Endothelial cell of umbilical vein (primary cell): ENCODE results near the gene LPP. TPM values are rescaled to one million over a fixed set of nuclear protein-coding genes. Genes with fewer than 3 reads are reported as not detected.
A peak's percentile ranks its signal among the peaks of the same experiment; 100 is the strongest.

Experiments used
- BruUV-seq: library from RNA; stranded (reverse); fragments of 400-500 nt; replicated peaks from 2 replicates; lab custom pipeline; 2021; lab: Mats Ljungman, UMichigan
- CTCF ChIA-PET: fragments of 300-600, 350-600 bp; sonication (Branson Sonifier 250); formaldehyde crosslinking; loops from one replicate; lab custom pipeline; 2021; ENCODE audit warnings: antibody characterized with exemption, inconsistent platforms; lab: Charles Lee
- POLR2A ChIA-PET: fragments of 300-600, 350-600 bp; sonication (Branson Sonifier 250); formaldehyde crosslinking; loops from one replicate; lab custom pipeline; 2021; ENCODE audit warnings: antibody characterized with exemption, inconsistent platforms; lab: Charles Lee
- DNase-seq: peaks from one replicate; pipeline ENCODE4 v3.0.0-alpha.2; 2011; ENCODE audit warnings: low read depth, low spot score
- FAIRE-seq: peaks from 2 replicates; lab custom pipeline; 2011; peaks lifted over from hg19 to GRCh38; lab: Jason Lieb, UNC
- H2AFZ ChIP-seq: 2 replicates; pipeline ENCODE4 v1.6.0; 2012; ENCODE audit warnings: low read depth, low read length, control low read depth, inconsistent platforms
- H3K27ac ChIP-seq: 2 replicates; pipeline ENCODE4 v1.5.1; 2011; ENCODE audit warnings: low read depth, mild to moderate bottlenecking, control low read depth, low read length, moderate library complexity; ENCODE audit not compliant: insufficient read depth
- H3K27me3 ChIP-seq, 2 experiments: 2 replicates each; pipeline versions ENCODE4 v1.6.0 to v1.6.1; 2011; ENCODE audit warnings: low read length in 2 of 2, mixed read lengths in 1 of 2; ENCODE audit not compliant: control insufficient read depth in 2 of 2, insufficient read depth in 2 of 2
- H3K36me3 ChIP-seq, 2 experiments: 2 replicates in 1 of 2; 3 replicates in 1 of 2; pipeline ENCODE4 v1.5.1; 2011; ENCODE audit warnings: low read length in 2 of 2, mild to moderate bottlenecking in 1 of 2, moderate library complexity in 1 of 2; ENCODE audit not compliant: control insufficient read depth in 2 of 2, insufficient read depth in 2 of 2; ENCODE audit errors: extremely low read depth in 1 of 2
- H3K4me1 ChIP-seq: 3 replicates; pipeline ENCODE4 v1.5.1; 2011; ENCODE audit warnings: mild to moderate bottlenecking, low read length; ENCODE audit not compliant: control insufficient read depth, insufficient read depth; ENCODE audit errors: extremely low read depth
- H3K4me2 ChIP-seq: 2 replicates; pipeline ENCODE4 v1.6.1; 2011; ENCODE audit warnings: low read length, control low read depth, mixed read lengths; ENCODE audit not compliant: insufficient read depth
- H3K4me3 ChIP-seq, 3 experiments: fragments of 200-600 bp in 1 of 3; sonication (generic), shearing (Covaris generic) in 1 of 3; replicated peaks in 1 of 3; 2 replicates each; pipeline ENCODE4 v1.5.1; 2011 to 2016; ENCODE audit warnings: control low read depth in 3 of 3, low read length in 3 of 3, mild to moderate bottlenecking in 2 of 3, inconsistent platforms in 1 of 3, low read depth in 1 of 3, moderate library complexity in 1 of 3; ENCODE audit not compliant: insufficient read depth in 1 of 3
- H3K79me2 ChIP-seq: 2 replicates; pipeline ENCODE4 v1.6.0; 2012; ENCODE audit warnings: low read length, inconsistent platforms; ENCODE audit not compliant: control insufficient read depth, insufficient read depth
- H3K9ac ChIP-seq: replicated peaks from 2 replicates; pipeline ENCODE3; 2011; ENCODE audit warnings: low read length, control low read depth; ENCODE audit not compliant: insufficient read depth; ENCODE audit errors: extremely low read depth
- H3K9me1 ChIP-seq: replicated peaks from 3 replicates; pipeline ENCODE4 v1.6.0; 2011; ENCODE audit warnings: mild to moderate bottlenecking, low read length; ENCODE audit not compliant: control insufficient read depth, insufficient read depth; ENCODE audit errors: extremely low read depth
- H3K9me3 ChIP-seq: replicated peaks from 2 replicates; pipeline ENCODE4 v1.5.1; 2012; ENCODE audit warnings: low read length, inconsistent platforms; ENCODE audit not compliant: control insufficient read depth, insufficient read depth
- H4K20me1 ChIP-seq: replicated peaks from 2 replicates; pipeline ENCODE3; 2011; ENCODE audit warnings: mild to moderate bottlenecking, low read length; ENCODE audit not compliant: control insufficient read depth, insufficient read depth; ENCODE audit errors: extremely low read depth
- EZH2 ChIP-seq: IDR thresholded peaks from 2 replicates; pipeline ENCODE4 v1.6.1; 2012; ENCODE audit warnings: borderline replicate concordance, low read depth, mild to moderate bottlenecking, moderate library complexity, low read length, inconsistent platforms; ENCODE audit not compliant: severe bottlenecking
- FOS ChIP-seq: IDR thresholded peaks from 2 replicates; pipeline ENCODE4 v1.6.1; 2011; ENCODE audit warnings: mild to moderate bottlenecking, low read length, moderate library complexity, borderline replicate concordance; ENCODE audit not compliant: insufficient read depth
- GATA2 ChIP-seq: IDR thresholded peaks from 2 replicates; pipeline ENCODE4 v1.7.0; 2011; ENCODE audit warnings: low read depth, mild to moderate bottlenecking, moderate library complexity, mixed read lengths, low read length; ENCODE audit not compliant: insufficient read length, insufficient read depth
- JUN ChIP-seq: IDR thresholded peaks from 2 replicates; pipeline ENCODE4 v1.6.1; 2011; ENCODE audit warnings: borderline replicate concordance, low read depth; ENCODE audit not compliant: insufficient read length, insufficient read depth
- MYC ChIP-seq: IDR thresholded peaks from one replicate; pipeline ENCODE4 v1.6.1; 2011; ENCODE audit warnings: mild to moderate bottlenecking, low read depth, low read length
- POLR2A ChIP-seq: IDR thresholded peaks from 2 replicates; pipeline ENCODE4 v1.6.1; 2012; ENCODE audit warnings: low read depth, mild to moderate bottlenecking, control low read depth, low read length
- POLR2AphosphoS5 ChIP-seq: IDR thresholded peaks from 2 replicates; pipeline ENCODE4 v1.6.1; 2012; ENCODE audit warnings: low read depth, mild to moderate bottlenecking, control low read depth, low read length, moderate library complexity; ENCODE audit not compliant: insufficient read depth
- dilution Hi-C: fragments of 300-500 bp; cut with MboI; formaldehyde crosslinking; loops from one replicate; pipeline ENCODE4 v1.15.0; 2019; ENCODE audit warnings: low sequenced_read_pairs; ENCODE audit not compliant: extremely low pct_ligation_motif_present
- intact Hi-C: fragments of 100-400 bp; cut with micrococcal nuclease; formaldehyde crosslinking; loops from one replicate; pipeline ENCODE4 v1.10.0; 2022
- polyA plus RNA-seq, 4 experiments: library from polyadenylated mRNA; depleted of rRNA in 3 of 4; stranded (reverse) in 3 of 4; unstranded in 1 of 4; fragments of >200 nt; gene quantifications; 2 replicates each; pipeline versions ENCODE4 v1.2.1 to v1.2.3, GENCODE V29; 2011 to 2012; ENCODE audit warnings: missing spikeins in 1 of 4
- total RNA-seq: library from RNA; stranded (reverse); gene quantifications from 2 replicates; pipeline ENCODE4 v1.2.3, GENCODE V29; 2021
- TF ChIP-seq, protein P1 (sequence below): IDR thresholded peaks from 2 replicates; pipeline ENCODE4 v1.6.1; 2011; ENCODE audit not compliant: insufficient read depth, insufficient read length
- TF ChIP-seq, protein P2 (sequence below), 2 donors: IDR thresholded peaks; 1 replicate in 1 of 2; 2 replicates in 1 of 2; pipeline ENCODE4 v1.5.1; 2011; ENCODE audit warnings: low read length in 2 of 2, mild to moderate bottlenecking in 2 of 2, moderate library complexity in 2 of 2, control low read depth in 1 of 2, inconsistent platforms in 1 of 2, low read depth in 1 of 2; ENCODE audit not compliant: insufficient read depth in 1 of 2; ENCODE audit errors: extremely low read depth in 1 of 2

LPP gene
- total and polyA plus RNA-seq, 2 donors (not counting 3 experiments of a cell fraction or from before 2014, with no cell fraction given): 16.9 to 153 TPM

DNA sequence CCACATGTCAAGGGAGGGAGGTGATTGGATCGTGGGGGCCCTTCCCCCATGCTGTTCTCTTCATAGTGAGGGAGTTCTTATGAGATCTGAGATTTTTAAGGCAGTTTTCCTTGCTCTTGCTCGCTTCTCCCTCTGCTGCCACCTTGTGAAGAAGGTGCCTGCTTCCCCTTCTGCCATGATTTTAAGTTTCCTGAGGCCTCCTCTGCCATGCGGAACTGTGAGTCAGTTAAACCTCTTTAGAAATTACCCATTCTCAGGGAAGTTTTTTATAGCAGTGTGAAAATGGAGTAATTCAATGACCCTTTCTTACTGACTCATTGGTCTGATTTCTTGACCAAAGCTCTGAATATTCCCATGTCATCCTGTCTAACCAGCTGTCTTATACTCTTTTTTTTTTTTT, 533.4 kb downstream of the LPP start:
- Histone ChIP-seq H2AFZ (no peak overlapping the region), H3K4me3 (no peak overlapping the region), H3K27me3 (no peaks in the 10 kb centered on the region), H3K9me3 (no peaks in the 10 kb centered on the region), H3K79me2 (no peaks in the 10 kb centered on the region), H3K36me3 (no peaks in the 10 kb centered on the region), H3K9me1 (no peaks in the 10 kb centered on the region), H3K4me2 (no peak overlapping the region), H3K9ac (no peak overlapping the region), H3K27ac (no peak overlapping the region), H4K20me1 (no peaks in the 10 kb centered on the region), H3K4me1 (peaks cover 7% of the 10 kb centered on the region)
- FAIRE-seq (no peak), DNase-seq (peak; percentile 6)
- CTCF ChIA-PET: interaction anchor here (0.8 to 1.5 kb wide), 6 partner anchors 8 to 946 kb away, joined by 3 to 5 read pairs (median 3); no protein-coding TSS in a partner anchor
- dilution Hi-C loops: no loop called here
- TF ChIP-seq FOS: no peak
- no peak for TF ChIP-seq JUN
- no peak for TF ChIP-seq EZH2
- TF ChIP-seq POLR2A: no peak
- TF ChIP-seq, protein P1, sequence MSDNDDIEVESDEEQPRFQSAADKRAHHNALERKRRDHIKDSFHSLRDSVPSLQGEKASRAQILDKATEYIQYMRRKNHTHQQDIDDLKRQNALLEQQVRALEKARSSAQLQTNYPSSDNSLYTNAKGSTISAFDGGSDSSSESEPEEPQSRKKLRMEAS: no peak
- no peak for TF ChIP-seq POLR2AphosphoS5
- TF ChIP-seq GATA2: no peak
- TF ChIP-seq, protein P2, sequence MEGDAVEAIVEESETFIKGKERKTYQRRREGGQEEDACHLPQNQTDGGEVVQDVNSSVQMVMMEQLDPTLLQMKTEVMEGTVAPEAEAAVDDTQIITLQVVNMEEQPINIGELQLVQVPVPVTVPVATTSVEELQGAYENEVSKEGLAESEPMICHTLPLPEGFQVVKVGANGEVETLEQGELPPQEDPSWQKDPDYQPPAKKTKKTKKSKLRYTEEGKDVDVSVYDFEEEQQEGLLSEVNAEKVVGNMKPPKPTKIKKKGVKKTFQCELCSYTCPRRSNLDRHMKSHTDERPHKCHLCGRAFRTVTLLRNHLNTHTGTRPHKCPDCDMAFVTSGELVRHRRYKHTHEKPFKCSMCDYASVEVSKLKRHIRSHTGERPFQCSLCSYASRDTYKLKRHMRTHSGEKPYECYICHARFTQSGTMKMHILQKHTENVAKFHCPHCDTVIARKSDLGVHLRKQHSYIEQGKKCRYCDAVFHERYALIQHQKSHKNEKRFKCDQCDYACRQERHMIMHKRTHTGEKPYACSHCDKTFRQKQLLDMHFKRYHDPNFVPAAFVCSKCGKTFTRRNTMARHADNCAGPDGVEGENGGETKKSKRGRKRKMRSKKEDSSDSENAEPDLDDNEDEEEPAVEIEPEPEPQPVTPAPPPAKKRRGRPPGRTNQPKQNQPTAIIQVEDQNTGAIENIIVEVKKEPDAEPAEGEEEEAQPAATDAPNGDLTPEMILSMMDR (IDR thresholded peaks at IDR 0.05; ENCODE audit: extremely low read depth in 1 of 2, insufficient read depth in 1 of 2, low read depth in 1 of 2, low read length in 2 of 2): no peak
- TF ChIP-seq MYC: no peak
- no TSS peak for BruUV-seq
- POLR2A ChIA-PET: interaction anchor here (0.7 kb wide), 1 partner anchor 336 kb away, joined by 3 read pairs; no protein-coding TSS in a partner anchor
- intact Hi-C loops: loop anchor here (5.0 kb wide), 1 partner anchor 945 kb away; no protein-coding TSS in a partner anchor
